CD4-positive, alpha-beta memory T cell (primary cell): ENCODE measurements around the gene TRABD2B. TPM values are rescaled to one million over a fixed set of nuclear protein-coding genes. Genes with fewer than 3 reads are reported as not detected.

Experiments
- CTCF ChIA-PET: fragments of 350-600 bp; sonication (Branson Sonifier 250); formaldehyde crosslinking; loops from one replicate; lab custom pipeline; 2021; ENCODE audit warnings: inconsistent platforms; ENCODE audit not compliant: partially characterized antibody; lab: Charles Lee
- POLR2A ChIA-PET: fragments of 350-600 bp; sonication (Branson Sonifier 250); formaldehyde crosslinking; loops from one replicate; lab custom pipeline; 2021; ENCODE audit not compliant: partially characterized antibody; lab: Charles Lee
- DNase-seq, 5 donors: peaks; one replicate each; pipeline versions ENCODE4 v3.0.0 to v3.0.0-alpha.2; 2020 to 2022; ENCODE audit warnings: mixed read lengths in 1 of 5
- H3K27ac ChIP-seq: one replicate; pipeline ENCODE4 v1.7.0; 2013; ENCODE audit warnings: low read depth, low read length
- H3K27me3 ChIP-seq: 2 replicates; pipeline ENCODE4 v1.7.0; 2013; ENCODE audit warnings: mild to moderate bottlenecking, low read length, moderate library complexity; ENCODE audit not compliant: insufficient read depth
- H3K36me3 ChIP-seq: 2 replicates; pipeline ENCODE4 v1.7.0; 2013; ENCODE audit warnings: mild to moderate bottlenecking, low read length, moderate library complexity; ENCODE audit not compliant: insufficient read depth
- H3K4me1 ChIP-seq: 2 replicates; pipeline ENCODE4 v1.7.0; 2013; ENCODE audit warnings: mild to moderate bottlenecking, low read length, moderate library complexity; ENCODE audit not compliant: insufficient read depth
- H3K4me3 ChIP-seq, 2 donors: one replicate each; pipeline ENCODE4 v1.7.0; 2013; ENCODE audit warnings: low read length in 2 of 2, mild to moderate bottlenecking in 1 of 2
- H3K9me3 ChIP-seq, 2 donors: one replicate each; pipeline ENCODE4 v1.7.0; 2013; ENCODE audit warnings: low read length in 2 of 2, control low read depth in 1 of 2; ENCODE audit not compliant: control insufficient read depth in 1 of 2
- H3K27ac Mint-ChIP-seq, 7 donors: one replicate each; pipeline ENCODE4 v1.8.0; 2020 to 2021; ENCODE audit warnings: mixed read lengths in 7 of 7, mild to moderate bottlenecking in 6 of 7, inconsistent platforms in 3 of 7, moderate library complexity in 3 of 7
- H3K27me3 Mint-ChIP-seq, 2 donors: one replicate each; pipeline ENCODE4 v1.8.0; 2020 to 2021; ENCODE audit warnings: mixed read lengths in 2 of 2
- H3K36me3 Mint-ChIP-seq, 2 donors: one replicate each; pipeline ENCODE4 v1.8.0; 2020 to 2021; ENCODE audit warnings: mixed read lengths in 2 of 2, inconsistent platforms in 1 of 2, mild to moderate bottlenecking in 1 of 2
- H3K4me1 Mint-ChIP-seq, 4 donors: one replicate each; pipeline ENCODE4 v1.8.0; 2020 to 2021; ENCODE audit warnings: mixed read lengths in 4 of 4, mild to moderate bottlenecking in 1 of 4
- H3K4me3 Mint-ChIP-seq, 8 donors: one replicate each; pipeline ENCODE4 v1.8.0; 2020 to 2021; ENCODE audit warnings: mixed read lengths in 8 of 8, mild to moderate bottlenecking in 7 of 8, moderate library complexity in 6 of 8, inconsistent platforms in 3 of 8
- H3K9me3 Mint-ChIP-seq, 8 donors: one replicate each; pipeline ENCODE4 v1.8.0; 2020 to 2021; ENCODE audit warnings: mixed read lengths in 8 of 8, mild to moderate bottlenecking in 5 of 8, inconsistent platforms in 3 of 8, moderate library complexity in 1 of 8
- intact Hi-C: fragments of 100-400 bp; cut with micrococcal nuclease; formaldehyde crosslinking; loops from one replicate; pipeline ENCODE4 v1.15.1; 2023
- polyA plus RNA-seq, 2 donors: library from polyadenylated mRNA; unstranded; fragments of 300-500 nt; fragmentation: Illumina TruSeq; gene quantifications; one replicate each; pipeline ENCODE4 v1.2.3, GENCODE V29; 2021
- total RNA-seq, 2 experiments: library from RNA; stranded (reverse); gene quantifications; one replicate each; pipeline ENCODE4 v1.2.3, GENCODE V29; 2021

TRABD2B gene
- total and polyA plus RNA-seq, 4 experiments from 2014 or later: not detected

- H3K27me3 Mint-ChIP-seq: peaks cover 7 to 18% of the 10 kb centered on the region in 2 donors
- H3K4me1 ChIP-seq: no peaks in the 10 kb centered on the region
- POLR2A ChIA-PET: no interaction called here
- intact Hi-C loops: no loop called here
- H3K36me3 ChIP-seq: no peaks in the 10 kb centered on the region
- no peak for DNase-seq
- H3K27ac ChIP-seq: no peak overlapping the region
- H3K4me1 Mint-ChIP-seq: no peaks in the 10 kb centered on the region
- no peak overlapping the region for H3K27ac Mint-ChIP-seq
- CTCF ChIA-PET: interaction anchor here (1.1 to 1.3 kb wide), 3 partner anchors 8 to 20 kb away, joined by 3 to 4 read pairs (median 3); no protein-coding TSS in a partner anchor
- H3K36me3 Mint-ChIP-seq: no peaks in the 10 kb centered on the region
- peaks cover 0 to 14% (median 8%) of the 10 kb centered on the region in 8 donors for H3K9me3 Mint-ChIP-seq
- no peak overlapping the region for H3K4me3 ChIP-seq
- H3K9me3 ChIP-seq: no peaks in the 10 kb centered on the region
- no peaks in the 10 kb centered on the region for H3K27me3 ChIP-seq
- no peak overlapping the region for H3K4me3 Mint-ChIP-seq
Measured at GRCh38 chr1:47745715-47746609, 251.2 kb downstream of the TRABD2B start.

DNA sequence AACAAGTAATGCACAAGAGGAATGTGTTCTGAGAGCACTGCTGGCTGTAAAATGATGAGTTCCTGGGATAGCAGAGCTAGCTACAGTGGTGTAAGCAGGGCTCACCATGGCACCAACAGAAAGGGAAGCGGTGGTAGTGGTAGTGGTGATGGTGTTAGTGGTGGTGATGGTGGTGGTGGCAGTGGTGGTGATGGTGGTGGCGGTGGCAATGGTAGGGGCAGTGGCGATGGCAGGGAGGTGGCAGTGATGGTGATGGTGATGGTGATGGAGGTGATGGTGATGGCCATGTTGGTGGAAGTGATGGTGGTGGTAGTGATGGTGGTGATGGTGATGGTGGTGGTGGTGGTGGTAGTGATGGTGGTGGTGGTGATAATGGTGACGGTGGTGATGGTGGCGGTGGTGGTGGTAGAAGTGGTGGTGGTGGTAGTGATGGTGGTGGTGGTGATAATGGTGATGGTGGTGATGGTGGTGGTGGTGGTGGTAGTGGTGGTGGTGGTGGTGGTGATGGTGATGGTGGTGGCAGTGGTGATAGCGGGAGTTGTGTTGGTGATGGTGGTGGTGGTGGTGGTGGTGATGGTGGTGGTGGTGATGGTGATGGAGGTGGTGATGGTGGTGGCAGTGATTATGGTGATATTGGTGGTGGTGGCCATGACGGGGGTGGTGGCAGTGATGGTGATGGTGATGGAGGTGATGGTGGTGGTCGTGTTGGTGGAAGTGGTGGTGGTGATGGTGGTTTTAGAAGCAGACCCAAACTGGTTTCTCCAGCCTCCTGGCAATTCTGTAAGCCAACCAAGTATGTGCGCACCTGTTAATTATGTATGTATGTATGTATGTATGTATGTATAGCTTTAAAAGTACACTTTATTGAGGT, 254.1 kb downstream of the TRABD2B start:
- H3K4me1 ChIP-seq: no peaks in the 10 kb centered on the region
- Mint-ChIP-seq H3K36me3 (no peaks in the 10 kb centered on the region), H3K4me3 (no peak overlapping the region), H3K4me1 (no peaks in the 10 kb centered on the region), H3K27ac (no peak overlapping the region), H3K27me3 (peaks cover 22 to 31% of the 10 kb centered on the region in 2 donors), H3K9me3 (peaks cover 2 to 26% (median 13%) of the 10 kb centered on the region in 8 donors)
- no peaks in the 10 kb centered on the region for H3K9me3 ChIP-seq
- ChIA-PET CTCF (no interaction called here), POLR2A (no interaction called here)
- no peak for DNase-seq
- intact Hi-C loops: no loop called here
- no peaks in the 10 kb centered on the region for H3K36me3 ChIP-seq
- H3K27me3 ChIP-seq: no peaks in the 10 kb centered on the region
- H3K4me3 ChIP-seq: no peak overlapping the region
- H3K27ac ChIP-seq: no peak overlapping the region

GRCh38 chr1:47738560-47739182, 258.5 kb downstream of the TRABD2B start:
- peaks cover 2 to 29% (median 12%) of the 10 kb centered on the region in 8 donors for H3K9me3 Mint-ChIP-seq
- no peak for DNase-seq
- H3K27ac ChIP-seq: no peak overlapping the region
- H3K9me3 ChIP-seq: no peaks in the 10 kb centered on the region
- H3K4me1 Mint-ChIP-seq: no peaks in the 10 kb centered on the region
- H3K36me3 Mint-ChIP-seq: no peaks in the 10 kb centered on the region
- no peak overlapping the region for H3K4me3 ChIP-seq
- H3K27ac Mint-ChIP-seq: no peak overlapping the region
- peaks cover 25 to 31% of the 10 kb centered on the region in 2 donors for H3K27me3 Mint-ChIP-seq
- no peaks in the 10 kb centered on the region for H3K4me1 ChIP-seq
- no peaks in the 10 kb centered on the region for H3K36me3 ChIP-seq
- POLR2A ChIA-PET: no interaction called here
- CTCF ChIA-PET: interaction anchor here (1.3 kb wide), 1 partner anchor 15 kb away, joined by 4 read pairs; no protein-coding TSS in a partner anchor
- no peak overlapping the region for H3K4me3 Mint-ChIP-seq
- intact Hi-C loops: no loop called here
- H3K27me3 ChIP-seq: no peaks in the 10 kb centered on the region

DNA sequence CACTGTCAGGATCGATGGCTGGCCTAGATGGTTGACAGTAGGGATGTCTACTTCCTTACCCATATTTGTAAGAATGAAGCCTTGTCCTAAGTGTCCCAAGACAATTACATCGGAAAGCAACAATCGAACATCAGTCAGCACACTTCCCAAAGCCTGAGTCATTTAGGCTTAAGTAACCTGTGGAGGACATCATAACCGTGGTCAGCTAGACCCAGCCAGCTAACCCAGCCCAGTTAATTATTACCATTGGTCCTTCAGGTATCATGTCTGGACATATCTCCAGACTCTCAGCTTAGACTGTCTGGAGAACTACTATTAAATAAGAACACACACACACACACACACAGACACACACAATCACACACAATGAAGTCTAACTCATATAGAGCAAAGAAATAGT, 264.7 kb downstream of the TRABD2B start:
- ChIA-PET POLR2A (no interaction called here), CTCF (no interaction called here)
- no peak overlapping the region for H3K27ac ChIP-seq
- intact Hi-C loops: no loop called here
- no peaks in the 10 kb centered on the region for H3K36me3 Mint-ChIP-seq
- no peaks in the 10 kb centered on the region for H3K4me1 Mint-ChIP-seq
- peaks cover 14 to 19% of the 10 kb centered on the region in 2 donors for H3K27me3 Mint-ChIP-seq
- no peaks in the 10 kb centered on the region for H3K36me3 ChIP-seq
- no peak overlapping the region for H3K27ac Mint-ChIP-seq
- no peaks in the 10 kb centered on the region for H3K9me3 ChIP-seq
- H3K4me1 ChIP-seq: no peaks in the 10 kb centered on the region
- H3K4me3 ChIP-seq: no peak overlapping the region
- no peaks in the 10 kb centered on the region for H3K9me3 Mint-ChIP-seq
- no peak overlapping the region for H3K4me3 Mint-ChIP-seq
- H3K27me3 ChIP-seq: no peaks in the 10 kb centered on the region
- no peak for DNase-seq

GRCh38 chr1:47731730-47732129, 265.5 kb downstream of the TRABD2B start:
- POLR2A ChIA-PET: no interaction called here
- no peak overlapping the region for H3K27ac Mint-ChIP-seq
- Histone ChIP-seq H3K9me3 (no peaks in the 10 kb centered on the region), H3K36me3 (no peaks in the 10 kb centered on the region), H3K27ac (no peak overlapping the region), H3K27me3 (no peaks in the 10 kb centered on the region), H3K4me1 (no peaks in the 10 kb centered on the region), H3K4me3 (no peak overlapping the region)
- no peaks in the 10 kb centered on the region for H3K9me3 Mint-ChIP-seq
- H3K36me3 Mint-ChIP-seq: no peaks in the 10 kb centered on the region
- no peaks in the 10 kb centered on the region for H3K4me1 Mint-ChIP-seq
- CTCF ChIA-PET: no interaction called here
- intact Hi-C loops: no loop called here
- H3K27me3 Mint-ChIP-seq: peaks cover 13 to 18% of the 10 kb centered on the region in 2 donors
- DNase-seq: no peak
- no peak overlapping the region for H3K4me3 Mint-ChIP-seq

DNA sequence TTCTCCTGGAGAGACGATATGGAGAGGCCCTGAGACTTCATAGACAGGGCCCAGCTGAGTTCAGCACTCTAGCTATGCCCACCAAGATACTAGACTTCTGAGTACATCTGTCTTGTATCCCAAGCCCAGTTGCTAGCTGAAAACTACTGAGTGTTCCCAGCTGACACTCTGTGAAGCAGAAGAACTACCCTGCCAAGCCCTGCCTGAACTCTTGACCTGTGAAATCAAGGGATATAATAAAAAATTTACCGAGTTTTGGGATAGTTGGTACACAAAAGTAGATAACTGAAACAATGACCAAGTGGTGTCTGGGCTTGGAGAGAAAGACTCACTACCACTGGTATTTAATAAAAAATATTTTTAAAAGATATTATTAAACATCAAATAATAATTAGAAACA, 267.5 kb downstream of the TRABD2B start:
- Histone ChIP-seq H3K27me3 (peaks cover 9% of the 10 kb centered on the region), H3K9me3 (no peaks in the 10 kb centered on the region), H3K36me3 (no peaks in the 10 kb centered on the region), H3K4me3 (no peak overlapping the region), H3K27ac (no peak overlapping the region), H3K4me1 (peaks cover 4% of the 10 kb centered on the region)
- H3K4me3 Mint-ChIP-seq: no peak overlapping the region
- H3K36me3 Mint-ChIP-seq: no peaks in the 10 kb centered on the region
- H3K27me3 Mint-ChIP-seq: peaks cover 17 to 22% of the 10 kb centered on the region in 2 donors
- no peak overlapping the region for H3K27ac Mint-ChIP-seq
- DNase-seq: no peak
- POLR2A ChIA-PET: no interaction called here
- intact Hi-C loops: loop anchor here (5.0 kb wide), 1 partner anchor 537 kb away; the partner anchor contains the start of gene PDZK1IP1
- no peaks in the 10 kb centered on the region for H3K9me3 Mint-ChIP-seq
- H3K4me1 Mint-ChIP-seq: peaks cover 3 to 12% (median 9%) of the 10 kb centered on the region in 4 donors
- CTCF ChIA-PET: interaction anchor here (0.6 kb wide), 1 partner anchor 9 kb away, joined by 4 read pairs; no protein-coding TSS in a partner anchor
